NCI-H1417 (cell line): Measurements from ENCODE around the gene OS9.
A peak's percentile ranks its signal among the peaks of the same experiment; 100 is the strongest.

Source experiments
- DNase-seq, 3 experiments: peaks; one replicate each; lab custom pipeline; 2025; lab: John Stamatoyannopoulos, UW

OS9 gene

DNA sequence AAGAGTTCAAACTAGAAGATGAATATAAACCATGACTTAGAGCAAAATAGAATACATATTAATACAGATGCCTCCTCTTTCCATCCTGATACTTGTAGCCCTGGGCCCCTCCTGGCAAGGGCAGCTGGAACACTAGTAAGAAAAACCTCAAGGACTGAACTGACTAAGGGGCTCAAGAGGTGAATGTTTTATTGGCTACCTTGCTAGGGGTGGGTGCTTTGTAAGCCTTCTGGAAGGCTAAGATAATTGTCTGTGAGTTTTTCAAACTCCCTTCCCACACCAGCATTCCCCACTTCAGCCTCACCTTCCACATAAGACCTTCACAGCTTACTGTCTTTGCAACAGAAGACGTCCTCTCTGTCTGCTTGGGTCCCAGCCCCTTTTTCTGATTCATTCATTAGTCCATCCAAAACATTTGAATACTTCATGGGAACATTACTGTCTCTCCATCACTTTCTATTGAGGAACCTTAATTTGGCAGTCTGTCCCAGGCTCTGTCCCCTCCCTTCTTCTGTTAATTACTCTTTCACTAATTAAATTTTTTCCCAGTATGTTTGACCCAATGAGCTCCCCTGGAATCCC, 59.9 kb downstream of the OS9 start:
- DNase-seq: peak in 1 of 3 experiments; percentile 49

DNA sequence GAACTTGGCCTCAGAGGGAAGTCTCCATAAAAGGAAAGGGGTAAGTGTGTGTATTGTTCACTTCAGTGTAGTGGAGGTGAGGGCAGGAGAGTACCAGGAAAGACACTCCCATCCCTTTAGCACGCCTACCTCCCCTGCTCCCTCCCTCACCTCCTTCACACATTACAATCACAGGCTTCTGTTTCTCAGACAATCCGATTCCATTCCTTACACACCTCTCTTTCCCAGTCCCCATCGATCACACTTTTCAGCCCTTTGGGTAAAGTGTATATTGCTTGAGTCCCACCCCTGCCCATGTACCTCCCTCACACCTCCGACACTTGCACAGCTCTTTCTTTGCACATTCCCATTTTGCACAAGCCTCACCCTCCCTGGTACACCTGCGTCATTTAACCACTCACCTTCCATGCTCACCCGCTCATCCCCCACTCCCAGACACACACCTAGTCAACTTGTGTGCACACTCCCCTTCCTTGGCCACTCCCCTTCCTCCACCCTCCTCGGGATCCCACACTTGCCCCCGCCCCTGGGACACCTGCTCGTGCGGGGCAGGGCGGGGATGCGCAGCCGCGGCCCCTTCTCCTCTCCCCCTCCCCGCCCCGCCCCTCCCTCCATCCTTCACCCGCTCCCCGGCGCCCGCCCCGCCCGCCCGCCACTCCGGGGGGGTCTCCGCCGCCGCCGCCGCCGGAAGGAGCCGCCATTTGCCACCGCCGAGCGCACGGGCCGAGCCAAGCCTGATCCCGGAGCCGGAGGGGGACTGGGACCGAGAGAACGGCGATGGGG, 60.7 kb downstream of the OS9 start, which contains the start of gene MARCHF9:
TSS of gene MARCHF9 (plus strand) at position 693 of the 783 bp plus-strand sequence. CDS start 426 bp downstream, outside the sequence.
- DNase-seq: peak; percentile 90 to 94 (median 94)

DNA sequence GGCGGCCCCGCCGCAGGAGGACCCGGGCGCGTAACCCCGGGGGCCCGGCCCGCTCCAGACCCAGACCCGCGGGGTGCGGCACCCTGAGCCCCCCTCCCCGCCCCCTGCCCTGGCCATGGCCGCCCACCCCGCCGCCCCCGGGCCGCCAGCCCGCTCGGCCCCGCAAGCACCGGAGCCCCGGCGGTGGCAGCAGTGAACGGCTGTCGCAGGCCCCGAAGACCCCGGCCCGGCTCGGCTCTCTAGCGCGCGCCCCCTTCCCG, 61.2 kb downstream of the OS9 start:
- no peak for DNase-seq

DNA sequence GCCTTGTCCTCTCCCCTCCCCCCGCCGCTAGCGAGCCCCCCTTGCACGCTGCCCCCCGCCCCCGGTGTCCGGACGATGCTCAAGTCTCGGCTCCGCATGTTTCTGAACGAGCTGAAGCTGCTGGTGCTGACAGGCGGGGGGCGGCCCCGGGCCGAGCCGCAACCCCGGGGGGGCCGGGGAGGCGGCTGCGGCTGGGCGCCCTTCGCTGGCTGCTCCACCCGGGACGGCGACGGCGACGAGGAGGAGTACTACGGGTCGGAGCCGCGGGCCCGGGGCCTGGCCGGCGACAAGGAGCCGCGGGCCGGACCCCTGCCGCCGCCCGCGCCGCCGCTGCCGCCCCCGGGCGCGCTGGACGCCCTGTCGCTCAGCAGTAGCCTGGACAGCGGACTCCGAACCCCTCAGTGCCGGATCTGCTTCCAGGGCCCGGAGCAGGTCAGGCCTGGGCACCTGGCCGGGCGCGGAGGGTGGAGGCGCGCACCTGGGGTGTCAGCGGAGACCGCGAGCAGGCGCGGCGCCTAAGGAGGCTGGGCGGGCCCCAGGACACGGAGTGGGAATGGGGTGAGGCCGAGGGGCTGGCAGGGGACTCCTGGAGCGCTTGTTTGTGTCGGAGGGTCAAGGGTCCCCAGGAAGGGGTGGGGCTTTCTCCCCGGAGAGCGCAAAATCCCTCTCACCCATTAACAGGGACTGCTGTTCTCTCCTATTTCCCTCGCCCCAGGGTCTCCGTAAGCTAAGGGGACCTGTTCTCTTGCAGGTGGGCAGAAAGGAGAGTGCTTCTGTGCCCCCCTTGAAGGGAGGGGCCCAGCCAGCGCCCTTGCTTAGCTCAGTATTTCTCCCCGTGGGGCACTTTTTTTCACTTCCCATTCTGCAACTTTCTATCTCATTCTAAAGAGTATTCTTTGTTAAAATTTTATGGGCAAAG, 61.8 kb downstream of the OS9 start:
- DNase-seq: peak in 2 of 3 experiments; percentile 59 to 63

DNA sequence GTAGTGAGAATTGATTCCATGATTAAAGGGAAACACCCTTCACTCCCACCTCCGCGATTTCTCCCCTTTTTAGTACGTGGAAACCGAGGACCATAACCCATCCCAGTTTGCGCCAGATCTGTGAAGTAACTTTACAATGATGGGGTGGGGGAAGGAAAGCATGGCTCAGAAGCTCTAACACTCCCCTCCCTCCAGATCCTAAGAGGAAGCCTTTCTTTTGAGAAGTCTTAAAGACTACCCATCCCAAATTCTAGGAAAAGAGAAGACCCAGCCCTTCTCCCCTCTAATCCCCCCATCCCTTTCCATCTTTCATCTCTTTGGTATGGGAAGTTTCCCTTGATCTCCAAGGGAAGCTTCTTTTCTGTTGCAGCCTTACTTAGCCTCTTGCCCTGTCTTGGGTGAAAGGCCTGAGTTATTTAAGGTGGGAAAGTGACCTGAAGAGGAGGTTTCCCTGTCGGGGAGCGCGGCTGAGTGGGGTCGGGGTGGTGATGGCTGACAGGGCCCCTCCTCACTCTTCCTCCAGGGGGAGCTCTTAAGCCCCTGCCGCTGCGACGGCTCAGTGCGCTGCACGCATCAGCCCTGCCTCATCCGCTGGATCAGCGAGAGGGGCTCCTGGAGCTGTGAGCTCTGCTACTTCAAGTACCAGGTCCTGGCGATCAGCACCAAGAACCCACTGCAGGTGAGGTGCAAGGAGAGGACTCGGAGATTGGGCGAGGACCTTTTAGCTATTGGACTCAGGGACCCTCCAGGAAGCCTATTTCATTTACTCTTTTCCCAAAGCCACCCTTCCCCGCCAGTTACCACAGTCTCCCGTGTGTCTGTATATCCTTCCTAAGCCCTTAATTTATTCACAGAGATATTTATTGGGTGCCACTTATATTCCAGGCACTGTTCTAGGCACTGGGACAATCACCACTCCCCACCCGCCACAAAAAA, 62.7 kb downstream of the OS9 start:
- peak in 1 of 3 experiments; percentile 24 for DNase-seq

DNA sequence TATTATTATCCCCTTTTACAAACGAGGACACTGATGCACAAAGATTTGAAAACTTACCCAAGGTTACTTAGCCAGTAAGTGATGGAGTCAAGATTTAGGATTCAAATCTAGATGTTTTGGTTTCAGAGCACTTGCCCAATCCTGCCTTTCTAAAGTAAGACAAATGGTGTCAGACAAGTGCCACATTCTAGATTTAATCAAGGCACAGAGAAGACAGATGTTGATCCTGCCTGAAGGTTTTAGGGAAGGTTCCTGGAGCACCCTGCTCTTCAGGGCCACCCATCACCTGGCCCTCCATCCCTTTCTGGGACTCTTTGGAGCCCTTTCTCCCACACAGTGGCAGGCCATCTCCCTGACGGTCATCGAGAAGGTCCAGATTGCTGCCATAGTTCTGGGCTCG, 63.8 kb downstream of the OS9 start:
- no peak for DNase-seq

DNA sequence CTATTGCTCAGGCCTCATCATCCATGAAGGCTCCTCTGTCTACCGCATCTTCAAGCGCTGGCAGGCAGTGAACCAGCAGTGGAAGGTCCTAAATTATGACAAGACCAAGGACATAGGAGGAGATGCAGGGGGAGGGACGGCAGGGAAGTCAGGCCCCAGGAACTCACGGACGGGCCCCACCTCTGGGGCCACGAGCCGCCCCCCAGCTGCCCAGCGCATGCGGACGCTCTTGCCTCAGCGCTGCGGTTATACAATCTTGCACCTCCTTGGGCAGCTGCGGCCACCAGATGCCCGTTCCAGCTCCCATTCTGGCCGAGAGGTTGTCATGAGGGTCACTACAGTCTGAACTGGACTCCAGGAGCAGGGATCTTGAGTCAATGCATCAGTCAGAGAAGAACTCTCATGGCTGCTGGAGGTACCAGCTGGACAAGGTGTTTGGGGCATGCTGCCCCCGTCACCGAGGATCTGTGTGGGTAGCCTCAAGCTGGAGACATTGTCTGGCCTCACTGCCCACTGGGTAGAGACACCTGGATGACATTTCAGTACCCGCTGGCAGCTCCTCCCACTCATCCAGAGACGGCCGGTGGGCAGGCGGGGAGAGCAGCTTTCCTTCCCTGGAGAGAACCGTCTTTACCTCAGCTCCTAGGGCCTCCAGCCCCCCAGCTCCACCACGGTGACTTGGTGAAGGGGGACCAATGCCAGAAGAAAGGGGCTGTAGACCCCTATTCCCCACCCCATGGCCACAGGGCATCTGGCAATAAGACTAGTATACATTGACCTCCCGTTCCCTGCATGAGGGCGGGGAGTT, 64.8 kb downstream of the OS9 start:
- no peak for DNase-seq

DNA sequence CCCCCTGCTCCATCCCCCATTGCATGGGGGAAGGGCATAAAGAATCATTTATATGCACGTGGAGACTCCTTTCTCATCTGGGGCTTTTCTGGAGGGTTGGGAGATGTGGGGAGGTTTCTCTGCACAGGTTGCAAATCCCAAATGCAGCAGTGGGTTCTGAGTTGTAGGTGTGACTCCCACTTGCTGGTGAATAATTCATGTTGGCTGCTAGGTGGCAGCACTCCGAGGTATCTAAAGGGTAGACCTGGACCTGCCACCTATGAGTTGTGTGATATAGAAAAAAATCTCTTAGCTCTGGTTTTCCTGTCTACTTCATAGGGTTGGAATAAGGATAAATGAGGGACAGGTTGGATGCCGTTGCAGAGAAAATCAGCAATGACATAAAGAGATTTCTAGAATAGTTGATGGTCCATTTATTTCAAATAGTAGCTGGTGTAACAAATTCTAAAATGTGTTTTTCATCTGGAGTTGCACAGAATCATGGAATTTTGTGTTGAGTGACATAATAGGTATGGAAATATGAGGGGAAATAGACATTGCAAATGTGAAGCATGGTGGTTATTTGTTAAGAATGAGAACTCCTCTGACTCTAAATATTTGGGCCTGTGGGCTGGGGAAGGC, 65.5 kb downstream of the OS9 start:
- DNase-seq: peak in 2 of 3 experiments; percentile 20 to 58

DNA sequence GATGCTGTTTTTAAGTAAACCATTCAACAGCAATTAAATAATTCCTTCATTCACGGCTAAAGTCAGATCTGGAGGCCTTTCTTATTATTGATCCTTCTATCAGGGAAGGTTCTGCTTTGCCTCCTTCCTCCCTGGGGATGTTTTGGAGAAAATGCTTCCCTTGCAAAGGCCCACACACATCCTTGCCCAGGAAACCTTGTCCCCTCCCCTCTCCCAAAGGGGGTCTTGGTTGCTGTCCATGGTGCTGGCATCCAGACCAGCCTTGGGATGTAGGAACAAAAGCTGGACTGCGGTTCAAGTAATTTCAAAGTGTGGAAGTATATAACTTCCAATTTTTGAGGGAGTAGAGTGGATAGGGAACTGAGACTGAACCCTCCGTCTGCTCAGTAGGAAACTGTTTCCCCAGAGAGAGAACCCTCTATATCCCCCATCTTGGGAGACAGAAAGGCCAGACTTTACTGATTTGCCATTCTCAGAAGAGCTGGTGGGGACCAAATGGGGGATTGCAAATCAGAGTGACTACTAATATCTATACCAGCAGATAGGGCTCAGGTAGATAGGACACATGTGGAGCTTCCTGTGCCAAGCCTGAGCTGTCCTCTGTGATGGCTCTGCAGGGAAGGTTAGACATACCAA, 66.5 kb downstream of the OS9 start:
- no peak for DNase-seq

DNA sequence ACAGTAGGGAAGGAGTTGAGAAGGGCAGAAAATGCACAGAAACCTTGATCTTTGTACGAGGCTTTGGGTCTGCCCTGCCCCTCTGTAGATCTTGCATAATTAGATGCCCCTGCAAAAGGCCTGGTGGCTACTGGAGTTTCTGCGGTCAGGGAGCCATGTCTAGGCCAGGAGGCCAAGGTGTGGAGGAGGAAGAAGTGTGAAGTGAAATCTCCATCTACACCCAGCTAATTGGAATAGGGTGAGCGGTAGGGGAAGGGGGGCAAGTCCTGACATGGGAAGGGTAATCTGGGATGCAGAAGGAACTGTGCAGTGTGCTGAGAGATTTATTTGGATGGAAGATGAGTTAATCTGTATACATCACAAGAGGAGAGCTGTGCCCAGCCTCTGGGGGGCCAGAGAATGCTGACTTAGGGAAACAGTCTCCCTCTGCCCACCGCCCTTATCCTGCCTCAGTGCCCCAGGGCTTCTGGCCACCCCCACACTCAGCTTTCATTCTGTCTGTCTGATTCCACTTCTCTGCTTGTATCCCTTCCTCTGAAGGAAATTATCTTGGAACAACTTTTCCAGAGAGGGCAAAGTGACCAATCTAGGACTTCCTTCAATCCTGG, 67.6 kb downstream of the OS9 start:
- DNase-seq: no peak

DNA sequence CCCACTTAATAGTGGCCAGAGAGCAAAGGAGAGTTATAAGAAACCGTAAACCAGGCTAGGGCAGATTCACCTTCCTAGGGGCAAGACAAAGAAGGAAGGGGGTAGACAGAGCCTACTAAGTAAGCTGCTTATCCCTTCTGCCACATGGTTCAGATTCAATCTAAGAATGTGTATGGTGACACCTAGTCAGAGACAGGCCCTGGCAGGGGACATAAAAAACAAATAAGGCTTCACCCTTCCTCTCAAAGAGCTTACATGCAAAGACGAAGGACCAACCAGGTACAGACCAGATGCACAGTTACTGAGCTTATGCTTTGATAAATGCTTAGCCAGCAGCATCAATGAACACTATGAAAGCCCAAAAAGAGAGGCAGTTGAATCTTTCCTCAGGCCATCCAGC, 68.5 kb downstream of the OS9 start:
- no peak for DNase-seq

DNA sequence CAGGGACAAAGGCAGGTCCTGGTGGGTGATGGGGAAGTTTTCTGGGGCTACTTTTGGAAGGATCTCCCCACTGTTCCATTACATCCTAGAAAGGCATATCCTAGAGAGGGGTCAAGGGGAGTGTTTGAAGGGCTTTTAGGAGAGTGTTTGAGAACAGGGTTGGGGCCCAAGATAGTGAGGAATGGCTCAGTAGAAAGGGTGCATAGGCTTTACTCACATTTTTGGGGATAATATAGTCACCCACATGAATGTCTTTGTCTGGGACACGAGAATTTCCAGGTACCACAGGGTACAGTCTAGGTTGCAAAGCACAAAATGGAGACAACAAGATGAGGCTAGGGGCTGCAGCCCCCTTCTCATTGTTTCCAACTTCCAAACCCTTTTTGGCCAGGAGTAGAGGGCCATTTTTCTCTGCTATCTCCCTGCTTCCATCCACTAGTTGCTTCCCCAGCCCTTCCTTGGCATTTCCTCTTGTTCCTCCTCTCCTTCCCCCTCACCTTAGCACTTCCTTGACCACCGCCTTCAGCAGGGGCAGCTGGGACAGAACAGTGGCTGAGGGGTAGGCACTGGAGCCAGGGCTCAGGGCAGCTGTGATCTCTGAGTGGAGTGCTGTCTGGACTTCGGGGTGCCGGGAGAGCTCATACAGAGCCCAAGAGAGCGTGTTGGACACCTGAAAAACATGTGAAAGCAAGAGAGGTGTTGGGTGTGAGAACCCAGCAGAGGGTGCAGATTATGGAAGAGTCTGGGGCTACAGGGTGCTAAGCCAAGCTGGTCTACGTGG, 70.1 kb downstream of the OS9 start:
- DNase-seq: no peak

DNA sequence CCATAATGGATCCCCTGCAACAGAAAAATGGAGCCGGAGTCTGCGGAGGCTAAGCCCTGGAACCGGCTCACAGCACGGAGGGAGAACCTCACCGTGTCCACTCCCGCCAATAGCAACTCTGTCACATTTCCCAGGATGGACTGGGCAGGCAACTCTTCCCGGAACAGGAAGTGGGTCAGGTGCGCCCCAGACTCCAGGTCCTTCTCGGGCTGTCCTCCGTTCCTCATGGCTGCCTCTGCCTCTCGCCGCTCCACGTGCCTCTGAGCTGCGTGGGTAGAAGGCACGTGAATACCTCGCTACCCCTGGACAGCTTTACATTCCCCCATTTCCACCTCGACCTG, 70.7 kb downstream of the OS9 start:
- DNase-seq: no peak

DNA sequence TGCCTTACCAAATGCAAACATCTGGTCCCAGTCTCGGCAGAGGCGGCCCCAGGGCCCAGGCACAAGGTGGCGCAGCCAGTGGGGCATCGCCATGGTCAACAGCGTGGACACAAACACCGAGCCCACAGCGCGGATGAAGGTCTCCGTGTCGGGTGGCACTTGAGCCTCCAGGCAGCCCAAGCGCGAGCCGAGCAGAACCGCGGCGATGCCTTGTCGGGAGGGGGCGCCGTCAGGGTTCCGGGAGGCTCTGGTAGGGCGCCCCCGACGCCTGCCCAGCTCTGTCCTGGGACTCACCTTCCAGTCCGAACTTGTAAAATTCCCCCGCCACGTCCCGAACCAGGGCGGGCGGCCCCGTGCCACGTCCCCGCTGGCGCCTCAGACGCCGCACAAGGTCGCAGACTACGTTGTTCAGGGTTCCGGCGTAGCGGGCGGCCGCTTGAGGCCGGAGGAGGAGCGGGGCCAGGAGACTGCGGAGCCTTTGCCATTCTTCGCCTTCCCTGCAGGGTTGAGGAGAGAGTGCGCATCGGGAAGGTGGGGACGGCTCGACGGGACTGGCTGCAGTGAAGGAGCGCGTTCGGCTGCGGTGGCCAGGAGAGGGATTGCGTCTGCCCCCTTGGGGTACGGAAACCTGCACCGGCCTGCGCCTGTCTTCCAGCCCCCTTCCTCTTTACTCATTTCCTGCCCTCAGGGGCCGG, 71.2 kb downstream of the OS9 start:
- peak in 2 of 3 experiments; percentile 46 to 60 for DNase-seq

DNA sequence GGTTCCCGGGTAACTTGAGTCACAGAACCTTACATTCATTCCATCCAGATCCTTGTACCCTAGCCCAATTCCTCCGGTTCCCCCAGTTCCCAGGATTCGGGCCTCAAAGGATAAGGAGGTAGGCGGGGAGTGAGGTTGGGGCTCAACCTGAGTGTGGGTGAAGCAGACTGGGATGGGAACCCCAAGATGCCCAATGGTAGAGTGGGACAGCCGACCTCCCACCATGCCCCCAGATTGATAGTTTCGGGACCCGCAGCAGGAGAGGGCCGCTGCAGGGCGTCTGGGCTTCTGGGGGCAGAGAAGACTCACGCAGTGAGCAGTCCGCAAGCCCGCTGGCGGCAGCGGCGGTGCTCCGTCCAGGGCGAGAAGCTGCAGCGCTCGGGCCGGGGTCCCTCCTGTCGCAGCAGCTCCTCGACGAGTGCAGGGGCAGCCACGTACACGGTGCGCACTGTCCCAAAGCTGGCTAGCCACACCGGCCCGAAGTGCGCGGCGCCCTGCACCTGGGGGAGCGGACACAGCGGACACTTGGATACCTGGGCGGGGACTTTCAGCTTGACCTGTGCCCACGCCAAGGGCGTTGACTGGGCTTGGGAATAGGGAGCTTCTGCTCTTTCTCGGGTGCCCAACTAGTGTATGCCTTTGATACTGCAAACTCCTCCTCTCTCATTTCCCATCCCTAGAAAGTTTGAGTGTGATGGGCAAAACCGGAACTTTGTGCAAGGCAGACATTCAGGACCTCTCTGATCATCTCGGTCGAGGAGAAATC, 71.9 kb downstream of the OS9 start:
- peak in 2 of 3 experiments; percentile 24 to 37 for DNase-seq

DNA sequence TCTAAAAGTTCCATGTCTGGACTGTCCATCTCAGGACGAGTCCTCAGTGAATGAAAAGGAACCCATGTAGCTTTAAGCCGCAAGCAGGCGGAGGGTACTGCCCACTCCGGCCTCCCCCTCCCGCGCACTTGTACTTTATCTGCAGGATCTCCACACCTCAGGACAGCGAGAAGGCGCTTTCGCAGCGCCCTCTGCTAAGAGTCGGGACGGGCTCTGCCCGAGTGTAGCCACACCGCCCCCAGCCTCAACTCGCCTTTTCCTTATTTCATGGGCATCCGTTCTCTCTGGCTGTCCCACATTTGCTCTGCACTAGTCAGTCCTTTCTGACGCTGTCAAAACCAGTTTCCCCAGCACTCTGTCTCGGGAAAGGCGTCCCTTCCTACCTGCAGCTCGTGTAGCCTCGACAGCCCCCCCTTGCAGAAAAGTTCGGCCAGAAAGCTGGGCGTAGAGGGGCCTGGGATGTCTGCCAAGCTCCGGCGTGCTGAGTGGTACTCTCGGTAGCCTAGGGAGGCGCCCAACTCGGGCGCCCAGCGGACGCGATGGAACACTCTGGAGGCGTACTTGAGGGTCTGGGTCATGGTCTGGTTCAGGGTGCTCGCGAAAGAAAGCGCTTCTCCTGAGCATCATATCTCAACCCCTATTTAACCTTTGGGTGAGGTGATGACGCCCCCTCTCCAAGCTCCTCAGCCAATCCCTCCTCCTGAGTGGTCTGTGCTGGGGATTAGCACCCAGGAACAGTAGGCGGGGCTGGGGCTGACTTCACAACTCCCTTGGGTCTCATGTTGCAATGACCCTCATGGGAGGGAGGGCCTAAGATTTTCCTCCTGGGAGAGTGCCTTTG, 72.8 kb downstream of the OS9 start, which contains the start of gene CYP27B1:
TSS of gene CYP27B1 (minus strand) at position 615 of the 841 bp plus-strand sequence. CDS start at position 578, 37 bp downstream.
- DNase-seq: peak in 2 of 3 experiments; percentile 29 to 33
